AG04449 (cell line): ENCODE results near the gene CDH22.

Source experiments
- CTCF ChIA-PET: fragments of 350-600 bp; formaldehyde crosslinking; extraction: SDS; loops from one replicate; lab custom pipeline; 2021; ENCODE audit warnings: antibody characterized with exemption; lab: Yijun Ruan, JAX
- POLR2A ChIA-PET: fragments of 400-600, 350-600 bp; formaldehyde crosslinking; extraction: SDS; loops from one replicate; lab custom pipeline; 2020; ENCODE audit warnings: antibody characterized with exemption, inconsistent platforms; lab: Yijun Ruan, JAX
- DNase-seq: peaks from one replicate; pipeline ENCODE4 v3.0.0-alpha.2; 2010; ENCODE audit warnings: low read depth, low spot score
- H3K4me3 ChIP-seq: 2 replicates; pipeline ENCODE4 v1.5.1; 2011; ENCODE audit warnings: low read depth, mild to moderate bottlenecking, control low read depth, low read length
- TF ChIP-seq, protein P1 (sequence below): IDR thresholded peaks from one replicate; pipeline ENCODE4 v1.5.1; 2011; ENCODE audit warnings: mild to moderate bottlenecking, moderate library complexity, low read length, control low read depth, inconsistent platforms; ENCODE audit not compliant: insufficient read depth; ENCODE audit errors: missing control alignments

The CDH22 gene

DNA sequence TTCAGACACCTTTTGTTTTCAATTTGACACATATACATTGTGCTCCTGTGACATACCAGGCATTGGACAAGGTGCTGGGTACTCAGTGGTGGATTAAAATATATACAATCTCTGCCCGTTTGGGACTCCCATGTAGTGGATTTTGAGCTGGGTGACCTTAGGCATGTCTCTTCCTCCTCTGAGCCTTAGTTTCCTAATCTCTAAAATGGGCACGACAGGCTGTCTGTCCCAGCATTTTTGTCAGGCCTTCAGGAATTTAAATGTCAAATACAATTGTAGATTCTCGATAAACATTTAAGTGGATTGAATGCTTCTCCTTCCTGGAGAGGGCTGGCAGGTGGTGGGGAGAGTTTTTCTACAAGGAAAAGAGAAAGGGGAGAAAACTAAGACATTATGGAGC lies 22.6 kb downstream of the CDH22 start:
- CTCF ChIA-PET: no interaction called here
- no peak overlapping the region for H3K4me3 ChIP-seq
- TF ChIP-seq, protein P1, sequence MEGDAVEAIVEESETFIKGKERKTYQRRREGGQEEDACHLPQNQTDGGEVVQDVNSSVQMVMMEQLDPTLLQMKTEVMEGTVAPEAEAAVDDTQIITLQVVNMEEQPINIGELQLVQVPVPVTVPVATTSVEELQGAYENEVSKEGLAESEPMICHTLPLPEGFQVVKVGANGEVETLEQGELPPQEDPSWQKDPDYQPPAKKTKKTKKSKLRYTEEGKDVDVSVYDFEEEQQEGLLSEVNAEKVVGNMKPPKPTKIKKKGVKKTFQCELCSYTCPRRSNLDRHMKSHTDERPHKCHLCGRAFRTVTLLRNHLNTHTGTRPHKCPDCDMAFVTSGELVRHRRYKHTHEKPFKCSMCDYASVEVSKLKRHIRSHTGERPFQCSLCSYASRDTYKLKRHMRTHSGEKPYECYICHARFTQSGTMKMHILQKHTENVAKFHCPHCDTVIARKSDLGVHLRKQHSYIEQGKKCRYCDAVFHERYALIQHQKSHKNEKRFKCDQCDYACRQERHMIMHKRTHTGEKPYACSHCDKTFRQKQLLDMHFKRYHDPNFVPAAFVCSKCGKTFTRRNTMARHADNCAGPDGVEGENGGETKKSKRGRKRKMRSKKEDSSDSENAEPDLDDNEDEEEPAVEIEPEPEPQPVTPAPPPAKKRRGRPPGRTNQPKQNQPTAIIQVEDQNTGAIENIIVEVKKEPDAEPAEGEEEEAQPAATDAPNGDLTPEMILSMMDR: no peak
- DNase-seq: no peak
- POLR2A ChIA-PET: no interaction called here

DNA sequence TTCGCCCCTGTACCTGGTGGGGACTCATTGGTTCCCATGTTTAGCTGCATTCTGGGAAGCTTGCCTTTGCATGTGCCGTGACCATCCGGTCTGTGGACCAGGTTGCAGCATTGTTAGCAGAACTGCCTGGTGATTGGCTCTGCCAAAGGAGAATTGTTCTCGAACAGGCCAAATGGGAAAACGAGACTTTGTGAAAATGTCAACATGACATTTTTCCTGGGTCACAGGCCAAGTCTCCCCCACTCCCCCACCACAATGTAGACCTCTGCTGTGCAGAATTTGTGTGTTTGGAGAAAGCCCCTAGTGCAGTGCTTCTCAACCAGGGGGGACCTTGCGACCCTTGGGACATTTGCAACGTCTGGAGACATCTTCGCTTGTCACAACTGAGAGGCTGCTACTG lies 23.2 kb downstream of the CDH22 start:
- H3K4me3 ChIP-seq: no peak overlapping the region
- TF ChIP-seq, protein P1: no peak
- DNase-seq: no peak
- ChIA-PET CTCF (no interaction called here), POLR2A (no interaction called here)

DNA sequence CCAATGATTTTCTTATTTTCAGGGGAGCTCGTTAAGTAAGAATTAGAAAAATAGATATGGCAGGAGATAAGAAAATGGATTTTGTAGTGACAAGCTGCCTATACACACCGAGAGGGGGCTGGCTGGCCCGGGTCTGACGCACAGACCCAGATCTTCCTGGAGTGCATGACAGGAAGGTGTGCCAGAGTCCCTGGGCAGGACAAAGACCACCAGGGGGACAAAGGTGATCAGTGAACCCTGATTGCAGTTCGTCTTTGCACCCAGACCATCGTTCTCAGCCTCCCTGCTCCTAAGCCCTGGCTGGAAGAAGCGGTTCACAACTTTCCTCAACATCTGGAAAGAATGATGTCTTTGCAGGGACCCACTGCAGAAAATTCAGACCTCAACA lies 24.3 kb downstream of the CDH22 start:
- CTCF ChIA-PET: no interaction called here
- H3K4me3 ChIP-seq: no peak overlapping the region
- POLR2A ChIA-PET: no interaction called here
- TF ChIP-seq, protein P1: no peak
- DNase-seq: no peak

DNA sequence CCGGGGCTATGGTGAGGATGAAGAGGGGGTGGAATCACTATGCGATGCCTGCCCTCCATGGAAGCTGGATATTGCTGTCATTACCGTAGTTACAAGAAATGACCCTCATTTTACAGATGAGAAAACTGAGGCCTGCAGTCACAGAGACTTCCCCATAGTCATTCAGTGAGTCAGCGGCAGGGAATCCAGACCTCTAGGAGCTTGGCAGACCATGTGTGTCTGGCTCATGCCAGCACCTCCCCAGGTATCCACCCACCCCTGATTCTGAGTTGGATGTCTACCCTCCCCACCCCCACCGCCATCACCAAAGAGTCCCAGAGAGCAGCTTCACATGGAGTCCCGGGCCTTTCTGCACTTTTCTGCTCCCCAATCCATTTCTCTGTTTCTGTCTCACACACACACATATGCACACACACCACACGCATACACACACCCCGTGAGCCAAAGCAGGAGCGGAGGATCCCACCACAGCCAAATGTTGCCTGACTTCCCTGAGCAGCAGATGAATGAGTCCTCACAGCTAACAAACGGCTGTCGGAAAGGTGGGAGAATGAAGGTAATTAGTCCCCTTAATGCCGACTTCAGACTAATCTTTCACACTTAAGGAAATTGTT lies 24.8 kb downstream of the CDH22 start:
- no peak for DNase-seq
- H3K4me3 ChIP-seq: no peak overlapping the region
- TF ChIP-seq, protein P1: no peak
- CTCF ChIA-PET: no interaction called here
- POLR2A ChIA-PET: no interaction called here

DNA sequence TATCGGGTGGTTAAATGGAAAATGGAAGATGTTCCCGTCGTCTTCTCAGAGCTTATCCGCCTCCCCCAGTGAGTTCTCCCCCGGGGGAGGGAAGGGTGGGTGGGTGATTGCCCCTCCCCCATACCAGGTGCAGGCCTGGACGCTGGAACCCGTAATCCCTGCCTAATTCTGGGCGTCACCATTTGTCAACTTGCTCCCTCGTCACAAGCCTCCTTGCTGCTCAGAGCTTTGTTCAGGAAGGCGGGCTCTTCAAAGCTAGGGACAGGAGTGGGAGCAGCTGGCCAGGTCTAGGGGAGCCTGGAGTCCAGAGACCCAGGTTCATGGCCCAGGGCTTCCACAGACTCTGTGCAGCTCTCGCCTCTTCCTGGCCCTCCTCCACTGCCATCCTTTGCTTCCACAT lies 25.6 kb downstream of the CDH22 start:
- no peak overlapping the region for H3K4me3 ChIP-seq
- ChIA-PET CTCF (no interaction called here), POLR2A (no interaction called here)
- TF ChIP-seq, protein P1: no peak
- no peak for DNase-seq

DNA sequence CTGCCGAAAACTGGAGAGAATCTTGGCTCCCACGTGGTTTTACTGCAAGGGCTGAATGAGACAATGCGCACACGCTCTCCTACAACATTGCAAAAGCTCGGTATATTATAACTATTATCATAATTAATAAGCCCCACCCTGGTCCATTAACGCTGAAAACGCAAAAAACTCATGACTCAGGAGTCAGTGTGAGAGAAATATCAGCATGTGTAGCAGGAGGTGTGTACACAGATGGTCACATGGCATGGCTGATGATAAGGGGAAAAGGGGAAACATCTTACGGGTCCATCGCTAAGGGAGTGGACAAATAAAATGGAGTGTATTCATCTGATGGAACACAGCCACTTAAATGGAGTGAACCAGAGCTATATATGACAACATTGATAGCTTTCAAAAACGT lies 29.2 kb downstream of the CDH22 start:
- CTCF ChIA-PET: no interaction called here
- no peak for DNase-seq
- POLR2A ChIA-PET: no interaction called here
- no peak overlapping the region for H3K4me3 ChIP-seq
- TF ChIP-seq, protein P1: no peak
